ENCODE data around the gene MYRIP.

DNA sequence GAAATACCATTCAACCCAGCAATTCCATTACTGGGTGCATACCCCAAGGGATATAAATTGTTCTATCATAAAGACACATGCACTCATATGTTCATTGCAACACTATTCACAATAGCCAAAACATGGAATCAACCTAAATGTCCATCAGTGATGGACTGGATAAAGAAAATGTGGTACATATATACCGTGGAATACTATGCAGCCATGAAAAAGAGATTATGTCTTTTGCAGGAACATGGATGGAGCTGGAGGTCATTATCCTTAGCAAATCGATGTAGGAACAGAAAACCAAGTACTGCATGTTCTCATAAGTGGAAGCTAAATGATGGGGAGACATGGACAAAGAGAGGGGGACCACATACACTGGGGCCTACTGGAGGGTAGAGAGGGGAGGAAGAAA, 5.5 kb upstream of the MYRIP start:
- TF ChIP-seq, protein P1, sequence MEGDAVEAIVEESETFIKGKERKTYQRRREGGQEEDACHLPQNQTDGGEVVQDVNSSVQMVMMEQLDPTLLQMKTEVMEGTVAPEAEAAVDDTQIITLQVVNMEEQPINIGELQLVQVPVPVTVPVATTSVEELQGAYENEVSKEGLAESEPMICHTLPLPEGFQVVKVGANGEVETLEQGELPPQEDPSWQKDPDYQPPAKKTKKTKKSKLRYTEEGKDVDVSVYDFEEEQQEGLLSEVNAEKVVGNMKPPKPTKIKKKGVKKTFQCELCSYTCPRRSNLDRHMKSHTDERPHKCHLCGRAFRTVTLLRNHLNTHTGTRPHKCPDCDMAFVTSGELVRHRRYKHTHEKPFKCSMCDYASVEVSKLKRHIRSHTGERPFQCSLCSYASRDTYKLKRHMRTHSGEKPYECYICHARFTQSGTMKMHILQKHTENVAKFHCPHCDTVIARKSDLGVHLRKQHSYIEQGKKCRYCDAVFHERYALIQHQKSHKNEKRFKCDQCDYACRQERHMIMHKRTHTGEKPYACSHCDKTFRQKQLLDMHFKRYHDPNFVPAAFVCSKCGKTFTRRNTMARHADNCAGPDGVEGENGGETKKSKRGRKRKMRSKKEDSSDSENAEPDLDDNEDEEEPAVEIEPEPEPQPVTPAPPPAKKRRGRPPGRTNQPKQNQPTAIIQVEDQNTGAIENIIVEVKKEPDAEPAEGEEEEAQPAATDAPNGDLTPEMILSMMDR (IDR thresholded peaks at IDR 0.05; ENCODE audit: insufficient read depth, low read length, poor library complexity, severe bottlenecking) = no peak
- TF ChIP-seq EZH2phosphoT487 (conservative IDR thresholded peaks at IDR 0.05; ENCODE audit: low read length) = no peak

Measured in SU-DHL-6 (cell line).